GM12872 (cell line): ENCODE data around the gene ENDOD1.

Source experiments
- TF ChIP-seq, protein P1 (sequence below): IDR thresholded peaks from 3 replicates; pipeline ENCODE4 v1.5.1; 2011; ENCODE audit warnings: low read depth, mild to moderate bottlenecking, low read length, moderate library complexity; ENCODE audit not compliant: insufficient read depth

ENDOD1 gene

DNA sequence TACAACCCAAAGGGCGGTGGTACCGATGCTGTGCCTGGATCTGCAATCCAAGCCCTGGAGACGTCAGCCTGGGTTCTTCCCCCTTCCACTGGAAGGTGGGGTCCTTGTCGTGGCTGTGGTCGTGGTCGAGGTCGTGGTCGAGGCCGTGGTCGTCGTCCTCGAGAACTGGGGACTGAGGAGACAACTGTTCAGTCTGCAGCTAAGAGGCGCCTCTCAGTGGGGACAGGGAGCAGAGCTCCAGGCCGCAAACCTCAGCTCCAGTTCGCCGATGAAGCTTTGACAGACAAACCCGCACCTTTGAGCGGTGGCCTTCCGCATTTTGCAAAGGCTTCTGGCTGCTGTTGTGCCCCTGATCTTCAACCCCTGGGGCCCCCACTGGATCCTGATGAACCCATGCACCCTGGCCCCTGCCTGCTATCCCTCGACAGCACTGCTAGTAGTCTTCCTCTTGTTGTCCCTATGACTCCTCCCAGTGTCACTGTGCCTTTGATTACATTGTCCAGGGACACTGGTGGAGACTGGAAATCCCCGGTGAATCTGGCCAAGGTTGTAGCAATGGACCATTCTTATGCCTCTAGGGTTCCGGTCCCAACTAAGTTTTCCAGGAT lies 38.9 kb upstream of the ENDOD1 start:
- TF ChIP-seq, protein P1, sequence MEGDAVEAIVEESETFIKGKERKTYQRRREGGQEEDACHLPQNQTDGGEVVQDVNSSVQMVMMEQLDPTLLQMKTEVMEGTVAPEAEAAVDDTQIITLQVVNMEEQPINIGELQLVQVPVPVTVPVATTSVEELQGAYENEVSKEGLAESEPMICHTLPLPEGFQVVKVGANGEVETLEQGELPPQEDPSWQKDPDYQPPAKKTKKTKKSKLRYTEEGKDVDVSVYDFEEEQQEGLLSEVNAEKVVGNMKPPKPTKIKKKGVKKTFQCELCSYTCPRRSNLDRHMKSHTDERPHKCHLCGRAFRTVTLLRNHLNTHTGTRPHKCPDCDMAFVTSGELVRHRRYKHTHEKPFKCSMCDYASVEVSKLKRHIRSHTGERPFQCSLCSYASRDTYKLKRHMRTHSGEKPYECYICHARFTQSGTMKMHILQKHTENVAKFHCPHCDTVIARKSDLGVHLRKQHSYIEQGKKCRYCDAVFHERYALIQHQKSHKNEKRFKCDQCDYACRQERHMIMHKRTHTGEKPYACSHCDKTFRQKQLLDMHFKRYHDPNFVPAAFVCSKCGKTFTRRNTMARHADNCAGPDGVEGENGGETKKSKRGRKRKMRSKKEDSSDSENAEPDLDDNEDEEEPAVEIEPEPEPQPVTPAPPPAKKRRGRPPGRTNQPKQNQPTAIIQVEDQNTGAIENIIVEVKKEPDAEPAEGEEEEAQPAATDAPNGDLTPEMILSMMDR = no peak

DNA sequence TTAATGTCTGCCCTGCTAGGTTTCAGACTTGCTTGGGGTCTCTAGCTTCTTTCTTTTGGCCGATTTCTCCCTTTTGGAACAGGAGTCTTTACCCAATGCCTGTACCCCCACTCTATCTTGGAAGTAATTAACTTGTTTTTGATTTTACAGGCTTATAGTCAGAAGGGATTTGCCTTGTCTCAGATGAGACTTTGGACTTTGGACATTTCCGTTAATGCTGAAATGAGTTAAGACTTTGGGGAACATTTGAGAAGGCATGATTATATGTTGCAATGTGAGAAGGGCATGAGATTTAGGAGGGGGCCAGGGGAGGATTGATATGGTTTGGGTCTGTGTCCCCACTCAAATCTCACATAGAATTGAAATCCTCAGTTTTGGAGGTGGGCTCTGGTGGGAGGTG lies 35.3 kb upstream of the ENDOD1 start:
- TF ChIP-seq, protein P1 = no peak

DNA sequence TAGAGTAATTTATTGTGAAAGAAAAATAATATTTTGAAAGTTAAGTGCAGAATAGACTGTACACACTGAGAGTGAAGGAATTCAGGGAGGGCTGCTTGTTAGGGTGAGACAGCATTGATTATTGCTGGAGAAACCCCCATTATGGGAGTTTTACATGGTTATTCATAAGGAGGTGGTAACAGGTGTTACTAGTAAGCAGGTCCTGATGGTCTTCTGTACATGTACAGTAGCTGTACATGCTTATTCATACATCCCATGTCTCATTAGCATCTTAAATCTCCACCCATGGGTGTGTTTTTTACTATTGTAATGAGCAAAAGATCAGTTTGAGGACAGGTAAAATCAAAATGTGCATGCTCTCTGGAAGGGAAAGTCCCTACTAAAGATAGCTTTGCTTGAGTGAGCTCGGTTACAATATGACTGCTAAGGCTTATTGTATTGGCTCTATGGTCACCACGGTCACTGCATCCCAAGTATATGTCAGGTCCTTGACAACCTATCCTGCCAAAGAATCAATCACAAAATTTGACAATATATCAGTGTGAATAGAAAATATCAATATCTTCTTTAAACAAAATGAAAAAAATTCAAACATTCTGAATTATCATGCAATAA lies 34.3 kb upstream of the ENDOD1 start:
- TF ChIP-seq, protein P1 = no peak

DNA sequence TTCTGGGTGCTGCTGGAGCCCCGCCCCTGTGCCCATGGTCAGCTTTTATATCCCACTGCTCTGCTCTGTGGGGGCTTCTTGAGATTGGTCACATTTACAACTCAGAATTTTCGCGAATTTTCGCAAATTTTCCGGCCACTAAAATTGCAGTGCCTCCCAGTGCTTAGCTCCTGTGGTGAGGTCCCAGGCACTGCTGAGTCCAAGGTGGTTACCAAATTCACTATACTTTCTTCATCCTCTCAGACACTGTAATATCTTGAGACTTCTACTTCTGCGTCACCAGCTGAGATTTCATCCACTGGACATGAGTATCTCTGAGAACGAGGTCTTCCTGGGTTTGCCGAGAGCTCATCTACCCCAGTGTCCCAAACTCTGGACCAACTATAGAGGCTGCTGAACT lies 31.7 kb upstream of the ENDOD1 start:
- TF ChIP-seq, protein P1 = no peak

DNA sequence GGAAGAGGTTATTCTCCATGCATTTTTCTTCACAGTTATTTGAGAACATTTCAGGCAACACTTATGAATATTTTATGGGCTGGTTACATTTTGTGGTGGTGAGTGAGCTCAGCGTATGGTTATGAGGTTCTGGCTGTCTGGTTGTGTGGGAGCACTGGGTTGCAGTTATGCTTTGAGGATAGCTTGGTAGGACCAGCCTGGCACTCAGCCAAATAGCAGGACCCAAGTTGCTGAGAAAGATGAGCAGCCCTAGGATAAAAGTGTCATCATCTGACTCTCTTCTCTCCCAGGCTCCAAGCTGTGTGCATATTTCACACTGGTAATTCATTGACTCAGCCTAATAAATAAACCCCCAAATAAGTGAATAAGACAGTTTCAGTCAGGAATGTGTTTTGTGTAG lies 31.0 kb upstream of the ENDOD1 start:
- TF ChIP-seq, protein P1 = no peak

DNA sequence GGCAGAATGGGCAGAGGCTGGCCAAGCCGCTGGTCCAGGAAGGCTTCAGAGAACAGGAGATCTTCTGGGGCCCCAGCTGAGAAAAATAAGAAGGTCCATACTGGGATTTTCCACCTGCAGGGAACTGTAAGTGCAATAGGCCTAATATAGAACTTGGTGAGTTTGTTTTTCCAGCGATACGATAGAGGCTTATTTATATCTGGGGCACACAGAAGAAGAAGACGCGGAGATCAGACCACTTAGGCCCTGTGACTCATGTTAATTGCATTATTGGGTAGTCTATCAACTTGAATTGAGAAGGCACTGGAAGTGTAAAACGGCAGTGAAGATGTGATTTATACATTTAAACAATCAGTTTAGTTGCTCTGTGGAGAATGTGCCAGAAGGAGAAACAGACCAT lies 30.6 kb upstream of the ENDOD1 start:
- TF ChIP-seq, protein P1 = no peak

DNA sequence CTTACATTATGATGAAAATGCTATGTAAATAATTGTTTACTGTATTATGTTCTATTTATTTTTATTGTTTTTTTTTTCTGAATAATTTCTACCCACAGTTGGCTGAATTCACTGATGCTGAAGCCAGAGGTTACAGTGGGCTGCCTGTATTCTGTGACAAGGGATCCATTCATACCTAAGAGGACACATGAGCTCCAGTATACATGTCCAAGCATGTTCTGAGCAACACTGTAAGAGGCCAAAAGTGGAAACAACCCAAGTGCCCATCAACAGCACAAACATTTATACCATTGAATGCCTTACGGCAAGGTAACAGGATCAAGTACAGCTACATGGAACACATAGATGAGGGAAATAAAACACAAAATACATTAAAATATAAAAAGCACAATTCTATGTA lies 24.3 kb upstream of the ENDOD1 start:
- TF ChIP-seq, protein P1 = no peak
